SK-N-SH treated with all-trans-retinoic acid at 6 μM for 48 hours (cell line): ENCODE results near the gene RNASE1.

Experiments used
- ATAC-seq: fragments of 200-7000 bp; cut with Tn5 transposase; 3 replicates; pipeline ENCODE4 v1.9.1; 2020; ENCODE audit warnings: mild to moderate bottlenecking, moderate library complexity
- ARNTL ChIP-seq: fragments of 450-650 bp; formaldehyde crosslinking; IDR thresholded peaks from 2 replicates; pipeline ENCODE4 v1.5.0; 2020; ENCODE audit warnings: low read depth, mild to moderate bottlenecking, moderate library complexity, borderline replicate concordance
- BACH2 ChIP-seq: fragments of 250-450 bp; sonication (Bioruptor Pico); IDR thresholded peaks from 2 replicates; pipeline ENCODE4 v1.9.0; 2021; ENCODE audit warnings: mild to moderate bottlenecking, borderline replicate concordance
- CSDC2 ChIP-seq: fragments of 250-450 bp; sonication (Bioruptor Pico); IDR thresholded peaks from 2 replicates; pipeline ENCODE4 v1.5.0; 2020; ENCODE audit warnings: mild to moderate bottlenecking, moderate library complexity
- ESRRG ChIP-seq: fragments of 250-450 bp; sonication (Bioruptor Pico); IDR thresholded peaks from 2 replicates; pipeline ENCODE4 v1.6.1; 2021; ENCODE audit warnings: mild to moderate bottlenecking
- GLIS3 ChIP-seq: fragments of 250-450 bp; sonication (Bioruptor Pico); IDR thresholded peaks from 2 replicates; pipeline ENCODE4 v1.5.0; 2020; ENCODE audit warnings: mild to moderate bottlenecking, moderate library complexity
- ISL1 ChIP-seq: fragments of 250-450 bp; sonication (Bioruptor Pico); IDR thresholded peaks from 2 replicates; pipeline ENCODE4 v2.1.2; 2022; ENCODE audit warnings: mild to moderate bottlenecking, moderate library complexity
- OSR1 ChIP-seq: fragments of 250-450 bp; sonication (Bioruptor Pico); IDR thresholded peaks from 2 replicates; pipeline ENCODE4 v1.8.0; 2022; ENCODE audit warnings: moderate library complexity, mild to moderate bottlenecking, inconsistent platforms
- PPARA ChIP-seq: fragments of 250-450 bp; sonication (Bioruptor Pico); IDR thresholded peaks from 2 replicates; pipeline ENCODE4 v1.5.0; 2020; ENCODE audit warnings: mild to moderate bottlenecking, borderline replicate concordance
- RARB ChIP-seq: fragments of 250-450 bp; sonication (Bioruptor Pico); IDR thresholded peaks from 2 replicates; pipeline ENCODE4 v1.8.0; 2021; ENCODE audit warnings: mild to moderate bottlenecking, moderate library complexity
- SNAI2 ChIP-seq: fragments of 250-450 bp; sonication (Bioruptor Pico); IDR thresholded peaks from 2 replicates; pipeline ENCODE4 v1.5.0; 2020; ENCODE audit warnings: mild to moderate bottlenecking, moderate library complexity
- TCF4 ChIP-seq: fragments of 250-450 bp; sonication (Bioruptor Pico); IDR thresholded peaks from 2 replicates; pipeline ENCODE4 v1.8.0; 2021; ENCODE audit warnings: mild to moderate bottlenecking, moderate library complexity, borderline replicate concordance
- TOX ChIP-seq: fragments of 250-450 bp; sonication (Bioruptor Pico); IDR thresholded peaks from 2 replicates; pipeline ENCODE4 v1.8.0; 2021; ENCODE audit warnings: mild to moderate bottlenecking, moderate library complexity, borderline replicate concordance
- ZC3H10 ChIP-seq: fragments of 250-450 bp; sonication (Bioruptor Pico); IDR thresholded peaks from 2 replicates; pipeline ENCODE4 v1.5.1; 2021; ENCODE audit warnings: mild to moderate bottlenecking, moderate library complexity
- ZFP3 ChIP-seq: fragments of 250-450 bp; sonication (Bioruptor Pico); IDR thresholded peaks from 2 replicates; pipeline ENCODE4 v1.5.0; 2020; ENCODE audit warnings: mild to moderate bottlenecking, moderate library complexity
- ZFP30 ChIP-seq: fragments of 450-650 bp; formaldehyde crosslinking; IDR thresholded peaks from 2 replicates; pipeline ENCODE4 v1.5.0; 2022; ENCODE audit warnings: mild to moderate bottlenecking, moderate library complexity
- ZNF565 ChIP-seq: fragments of 450-650 bp; formaldehyde crosslinking; conservative IDR thresholded peaks from 2 replicates; pipeline ENCODE4 v1.5.0; 2020; ENCODE audit warnings: low read depth, mild to moderate bottlenecking, moderate library complexity
- ZNF70 ChIP-seq: fragments of 450-650 bp; formaldehyde crosslinking; IDR thresholded peaks from 2 replicates; pipeline ENCODE4 v1.5.0; 2020; ENCODE audit warnings: mild to moderate bottlenecking, moderate library complexity
- ZNF8 ChIP-seq: fragments of 450-650 bp; formaldehyde crosslinking; IDR thresholded peaks from 2 replicates; pipeline ENCODE4 v1.5.0; 2020; ENCODE audit warnings: mild to moderate bottlenecking, moderate library complexity
- TF ChIP-seq, protein P1 (sequence below): fragments of 250-450 bp; sonication (Bioruptor Pico); IDR thresholded peaks from 2 replicates; pipeline ENCODE4 v1.8.0; 2021; ENCODE audit warnings: low read depth, mild to moderate bottlenecking, moderate library complexity, borderline replicate concordance
- TF ChIP-seq, protein P2 (sequence below): fragments of 250-450 bp; sonication (Bioruptor Pico); IDR thresholded peaks from 2 replicates; pipeline ENCODE4 v1.5.1; 2021; ENCODE audit warnings: mild to moderate bottlenecking, moderate library complexity
- TF ChIP-seq, protein P3 (sequence below): fragments of 250-450 bp; sonication (Bioruptor Pico); IDR thresholded peaks from 2 replicates; pipeline ENCODE4 v1.8.0; 2020; ENCODE audit warnings: mild to moderate bottlenecking, moderate library complexity, borderline replicate concordance
- TF ChIP-seq, protein P4 (sequence below): fragments of 250-450 bp; sonication (Bioruptor Pico); IDR thresholded peaks from 2 replicates; pipeline ENCODE4 v1.5.0; 2020; ENCODE audit warnings: mild to moderate bottlenecking, moderate library complexity
- TF ChIP-seq, protein P5 (sequence below): fragments of 250-450 bp; sonication (Bioruptor Pico); IDR thresholded peaks from 2 replicates; pipeline ENCODE4 v1.5.1; 2020; ENCODE audit warnings: low read depth, mild to moderate bottlenecking, moderate library complexity

RNASE1 gene

DNA sequence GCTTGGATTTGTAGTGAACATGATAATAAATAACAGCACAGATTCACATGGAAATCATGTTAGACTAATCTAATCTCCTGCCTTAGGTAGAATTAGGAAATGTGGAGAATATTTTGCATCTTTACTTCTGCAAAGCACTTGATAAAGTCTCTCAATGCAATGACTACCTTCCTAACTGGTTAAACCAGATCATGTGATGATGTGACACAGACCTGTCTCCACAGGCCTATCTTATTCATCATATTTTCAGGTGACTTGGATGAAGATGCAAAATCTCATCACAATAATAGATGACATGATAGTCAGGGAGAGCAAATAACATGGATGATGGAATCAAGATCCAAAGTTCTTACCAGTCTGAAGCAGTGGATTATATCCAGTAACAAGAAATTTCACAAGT is 38.5 kb upstream of the RNASE1 start:
- ATAC-seq, result no peak
- no peak for TF ChIP-seq BACH2 (CRISPR knock-in tag)
- TF ChIP-seq CSDC2 (CRISPR knock-in tag), result no peak
- TF ChIP-seq ZC3H10 (CRISPR knock-in tag), result no peak
- no peak for TF ChIP-seq ZNF8 (CRISPR knock-in tag)
- TF ChIP-seq, protein P1, sequence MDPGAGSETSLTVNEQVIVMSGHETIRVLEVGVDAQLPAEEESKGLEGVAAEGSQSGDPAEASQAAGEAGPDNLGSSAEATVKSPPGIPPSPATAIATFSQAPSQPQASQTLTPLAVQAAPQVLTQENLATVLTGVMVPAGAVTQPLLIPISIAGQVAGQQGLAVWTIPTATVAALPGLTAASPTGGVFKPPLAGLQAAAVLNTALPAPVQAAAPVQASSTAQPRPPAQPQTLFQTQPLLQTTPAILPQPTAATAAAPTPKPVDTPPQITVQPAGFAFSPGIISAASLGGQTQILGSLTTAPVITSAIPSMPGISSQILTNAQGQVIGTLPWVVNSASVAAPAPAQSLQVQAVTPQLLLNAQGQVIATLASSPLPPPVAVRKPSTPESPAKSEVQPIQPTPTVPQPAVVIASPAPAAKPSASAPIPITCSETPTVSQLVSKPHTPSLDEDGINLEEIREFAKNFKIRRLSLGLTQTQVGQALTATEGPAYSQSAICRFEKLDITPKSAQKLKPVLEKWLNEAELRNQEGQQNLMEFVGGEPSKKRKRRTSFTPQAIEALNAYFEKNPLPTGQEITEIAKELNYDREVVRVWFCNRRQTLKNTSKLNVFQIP, result no peak
- TF ChIP-seq, protein P2, sequence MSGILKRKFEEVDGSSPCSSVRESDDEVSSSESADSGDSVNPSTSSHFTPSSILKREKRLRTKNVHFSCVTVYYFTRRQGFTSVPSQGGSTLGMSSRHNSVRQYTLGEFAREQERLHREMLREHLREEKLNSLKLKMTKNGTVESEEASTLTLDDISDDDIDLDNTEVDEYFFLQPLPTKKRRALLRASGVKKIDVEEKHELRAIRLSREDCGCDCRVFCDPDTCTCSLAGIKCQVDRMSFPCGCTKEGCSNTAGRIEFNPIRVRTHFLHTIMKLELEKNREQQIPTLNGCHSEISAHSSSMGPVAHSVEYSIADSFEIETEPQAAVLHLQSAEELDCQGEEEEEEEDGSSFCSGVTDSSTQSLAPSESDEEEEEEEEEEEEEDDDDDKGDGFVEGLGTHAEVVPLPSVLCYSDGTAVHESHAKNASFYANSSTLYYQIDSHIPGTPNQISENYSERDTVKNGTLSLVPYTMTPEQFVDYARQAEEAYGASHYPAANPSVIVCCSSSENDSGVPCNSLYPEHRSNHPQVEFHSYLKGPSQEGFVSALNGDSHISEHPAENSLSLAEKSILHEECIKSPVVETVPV (CRISPR knock-in tag), result no peak
- TF ChIP-seq SNAI2 (CRISPR knock-in tag), result no peak
- no peak for TF ChIP-seq ZFP3
- TF ChIP-seq RARB, result no peak
- TF ChIP-seq TOX, result no peak
- TF ChIP-seq ESRRG (CRISPR knock-in tag), result no peak
- no peak for TF ChIP-seq ZFP30 (CRISPR knock-in tag)
- TF ChIP-seq TCF4 (CRISPR knock-in tag), result no peak
- TF ChIP-seq, protein P3, sequence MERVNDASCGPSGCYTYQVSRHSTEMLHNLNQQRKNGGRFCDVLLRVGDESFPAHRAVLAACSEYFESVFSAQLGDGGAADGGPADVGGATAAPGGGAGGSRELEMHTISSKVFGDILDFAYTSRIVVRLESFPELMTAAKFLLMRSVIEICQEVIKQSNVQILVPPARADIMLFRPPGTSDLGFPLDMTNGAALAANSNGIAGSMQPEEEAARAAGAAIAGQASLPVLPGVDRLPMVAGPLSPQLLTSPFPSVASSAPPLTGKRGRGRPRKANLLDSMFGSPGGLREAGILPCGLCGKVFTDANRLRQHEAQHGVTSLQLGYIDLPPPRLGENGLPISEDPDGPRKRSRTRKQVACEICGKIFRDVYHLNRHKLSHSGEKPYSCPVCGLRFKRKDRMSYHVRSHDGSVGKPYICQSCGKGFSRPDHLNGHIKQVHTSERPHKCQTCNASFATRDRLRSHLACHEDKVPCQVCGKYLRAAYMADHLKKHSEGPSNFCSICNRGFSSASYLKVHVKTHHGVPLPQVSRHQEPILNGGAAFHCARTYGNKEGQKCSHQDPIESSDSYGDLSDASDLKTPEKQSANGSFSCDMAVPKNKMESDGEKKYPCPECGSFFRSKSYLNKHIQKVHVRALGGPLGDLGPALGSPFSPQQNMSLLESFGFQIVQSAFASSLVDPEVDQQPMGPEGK, result no peak
- no peak for TF ChIP-seq OSR1 (CRISPR knock-in tag)
- TF ChIP-seq ISL1 (CRISPR knock-in tag), result no peak
- TF ChIP-seq, protein P4, sequence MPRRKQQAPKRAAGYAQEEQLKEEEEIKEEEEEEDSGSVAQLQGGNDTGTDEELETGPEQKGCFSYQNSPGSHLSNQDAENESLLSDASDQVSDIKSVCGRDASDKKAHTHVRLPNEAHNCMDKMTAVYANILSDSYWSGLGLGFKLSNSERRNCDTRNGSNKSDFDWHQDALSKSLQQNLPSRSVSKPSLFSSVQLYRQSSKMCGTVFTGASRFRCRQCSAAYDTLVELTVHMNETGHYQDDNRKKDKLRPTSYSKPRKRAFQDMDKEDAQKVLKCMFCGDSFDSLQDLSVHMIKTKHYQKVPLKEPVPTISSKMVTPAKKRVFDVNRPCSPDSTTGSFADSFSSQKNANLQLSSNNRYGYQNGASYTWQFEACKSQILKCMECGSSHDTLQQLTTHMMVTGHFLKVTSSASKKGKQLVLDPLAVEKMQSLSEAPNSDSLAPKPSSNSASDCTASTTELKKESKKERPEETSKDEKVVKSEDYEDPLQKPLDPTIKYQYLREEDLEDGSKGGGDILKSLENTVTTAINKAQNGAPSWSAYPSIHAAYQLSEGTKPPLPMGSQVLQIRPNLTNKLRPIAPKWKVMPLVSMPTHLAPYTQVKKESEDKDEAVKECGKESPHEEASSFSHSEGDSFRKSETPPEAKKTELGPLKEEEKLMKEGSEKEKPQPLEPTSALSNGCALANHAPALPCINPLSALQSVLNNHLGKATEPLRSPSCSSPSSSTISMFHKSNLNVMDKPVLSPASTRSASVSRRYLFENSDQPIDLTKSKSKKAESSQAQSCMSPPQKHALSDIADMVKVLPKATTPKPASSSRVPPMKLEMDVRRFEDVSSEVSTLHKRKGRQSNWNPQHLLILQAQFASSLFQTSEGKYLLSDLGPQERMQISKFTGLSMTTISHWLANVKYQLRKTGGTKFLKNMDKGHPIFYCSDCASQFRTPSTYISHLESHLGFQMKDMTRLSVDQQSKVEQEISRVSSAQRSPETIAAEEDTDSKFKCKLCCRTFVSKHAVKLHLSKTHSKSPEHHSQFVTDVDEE (CRISPR knock-in tag), result no peak
- TF ChIP-seq PPARA (CRISPR knock-in tag), result no peak
- no peak for TF ChIP-seq ARNTL (CRISPR knock-in tag)
- TF ChIP-seq, all 23 proteins: peak for 0

DNA sequence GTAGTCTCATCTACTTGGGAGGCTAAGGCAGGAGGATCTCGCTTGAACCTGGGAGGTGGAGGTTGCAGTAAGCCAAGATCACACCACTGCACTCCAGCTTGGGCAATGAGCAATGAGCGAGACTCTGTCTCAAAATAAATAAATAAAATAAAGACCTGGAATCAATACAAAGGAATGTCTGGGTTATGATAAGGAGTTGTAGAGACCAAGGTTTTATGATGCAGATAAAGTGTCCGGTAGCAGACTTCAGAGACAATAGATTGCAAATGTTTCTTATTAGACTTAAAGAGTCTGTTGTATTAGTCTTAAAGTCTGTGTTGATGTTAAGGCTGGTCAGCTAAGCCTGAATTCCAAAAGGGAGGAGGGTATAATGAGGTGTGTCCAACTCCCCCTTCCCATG is 35.2 kb upstream of the RNASE1 start:
- no peak for ATAC-seq
- TF ChIP-seq RARB, result no peak
- TF ChIP-seq, protein P5, sequence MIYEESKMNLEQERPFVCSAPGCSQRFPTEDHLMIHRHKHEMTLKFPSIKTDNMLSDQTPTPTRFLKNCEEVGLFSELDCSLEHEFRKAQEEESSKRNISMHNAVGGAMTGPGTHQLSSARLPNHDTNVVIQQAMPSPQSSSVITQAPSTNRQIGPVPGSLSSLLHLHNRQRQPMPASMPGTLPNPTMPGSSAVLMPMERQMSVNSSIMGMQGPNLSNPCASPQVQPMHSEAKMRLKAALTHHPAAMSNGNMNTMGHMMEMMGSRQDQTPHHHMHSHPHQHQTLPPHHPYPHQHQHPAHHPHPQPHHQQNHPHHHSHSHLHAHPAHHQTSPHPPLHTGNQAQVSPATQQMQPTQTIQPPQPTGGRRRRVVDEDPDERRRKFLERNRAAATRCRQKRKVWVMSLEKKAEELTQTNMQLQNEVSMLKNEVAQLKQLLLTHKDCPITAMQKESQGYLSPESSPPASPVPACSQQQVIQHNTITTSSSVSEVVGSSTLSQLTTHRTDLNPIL (CRISPR knock-in tag), result no peak
- TF ChIP-seq PPARA (CRISPR knock-in tag), result no peak
- no peak for TF ChIP-seq ZNF8 (CRISPR knock-in tag)
- TF ChIP-seq, protein P1, result no peak
- no peak for TF ChIP-seq TOX
- TF ChIP-seq ZNF565, result no peak
- TF ChIP-seq ZC3H10 (CRISPR knock-in tag), result no peak
- TF ChIP-seq, protein P4 (CRISPR knock-in tag), result no peak
- TF ChIP-seq GLIS3, result no peak
- TF ChIP-seq, protein P2 (CRISPR knock-in tag), result no peak
- no peak for TF ChIP-seq ISL1 (CRISPR knock-in tag)
- no peak for TF ChIP-seq ZNF70 (CRISPR knock-in tag)
- TF ChIP-seq, protein P3, result no peak
